GM18508 (cell line): ENCODE results near the gene IP6K2.
"Not testable (repeated sequence)": the region's sequence is repeated elsewhere in the genome, so short reads cannot be mapped to it uniquely, and the experiment has no call there.

Experiments used
- ATAC-seq: cut with Tn5 transposase; IDR thresholded peaks from one replicate; pipeline ENCODE4 v1.9.1; 2021; ENCODE audit warnings: moderate number of reproducible peaks; ENCODE audit not compliant: insufficient read depth, unreplicated experiment

IP6K2 gene

GRCh38 chr3:48716982-48717746 lies at the start of gene IP6K2:
IP6K2 (minus strand) TSS chr3:48717221; CDS start chr3:48695291, 21,930 bp downstream.
- ATAC-seq, result peak; percentile 73

GRCh38 chr3:48765376-48765775 lies 48.4 kb upstream of the IP6K2 start:
- no peak for ATAC-seq

- no peak for ATAC-seq
Observed at GRCh38 chr3:48762816-48763215, 45.8 kb upstream of the IP6K2 start.

- not testable (repeated sequence) for ATAC-seq
Observed at GRCh38 chr3:48759991-48760540, 43.0 kb upstream of the IP6K2 start.

GRCh38 chr3:48759531-48759930 lies 42.5 kb upstream of the IP6K2 start:
- not testable (repeated sequence) for ATAC-seq

GRCh38 chr3:48759071-48759470 lies 42.0 kb upstream of the IP6K2 start:
- ATAC-seq, result no peak

- ATAC-seq, result no peak
Observed at GRCh38 chr3:48756640-48757039, 39.6 kb upstream of the IP6K2 start.

- no peak for ATAC-seq
Observed at GRCh38 chr3:48750856-48751255, 33.8 kb upstream of the IP6K2 start.

- no peak for ATAC-seq
Observed at GRCh38 chr3:48748754-48749153, 31.7 kb upstream of the IP6K2 start.

GRCh38 chr3:48747706-48748105 lies 30.7 kb upstream of the IP6K2 start:
- no peak for ATAC-seq

GRCh38 chr3:48747015-48747615 lies 30.1 kb upstream of the IP6K2 start:
- ATAC-seq, result no peak

GRCh38 chr3:48743773-48744172 lies 26.8 kb upstream of the IP6K2 start:
- ATAC-seq, result no peak

- ATAC-seq, result not testable (repeated sequence)
Observed at GRCh38 chr3:48741226-48741625, 24.2 kb upstream of the IP6K2 start.

GRCh38 chr3:48739955-48740823 lies 23.2 kb upstream of the IP6K2 start:
- no peak for ATAC-seq

GRCh38 chr3:48739617-48739954 lies 22.6 kb upstream of the IP6K2 start:
- ATAC-seq, result no peak

- no peak for ATAC-seq
Observed at GRCh38 chr3:48738926-48739616, 22.1 kb upstream of the IP6K2 start.

GRCh38 chr3:48738144-48738536 lies 21.1 kb upstream of the IP6K2 start:
- no peak for ATAC-seq

- not testable (repeated sequence) for ATAC-seq
Observed at GRCh38 chr3:48735075-48735767, 18.2 kb upstream of the IP6K2 start.

GRCh38 chr3:48734541-48734940 lies 17.5 kb upstream of the IP6K2 start:
- ATAC-seq, result not testable (repeated sequence)
